ENCODE results near the gene PSPC1. TPM values are rescaled to one million over a fixed set of nuclear protein-coding genes. Genes with fewer than 3 reads are reported as not detected.
"Not testable (repeated sequence)": the region's sequence is repeated elsewhere in the genome, so short reads cannot be mapped to it uniquely, and the experiment has no call there.

PSPC1 gene
- total RNA-seq, 2 donors from 2014 or later = 48.7 to 90.4 TPM

DNA sequence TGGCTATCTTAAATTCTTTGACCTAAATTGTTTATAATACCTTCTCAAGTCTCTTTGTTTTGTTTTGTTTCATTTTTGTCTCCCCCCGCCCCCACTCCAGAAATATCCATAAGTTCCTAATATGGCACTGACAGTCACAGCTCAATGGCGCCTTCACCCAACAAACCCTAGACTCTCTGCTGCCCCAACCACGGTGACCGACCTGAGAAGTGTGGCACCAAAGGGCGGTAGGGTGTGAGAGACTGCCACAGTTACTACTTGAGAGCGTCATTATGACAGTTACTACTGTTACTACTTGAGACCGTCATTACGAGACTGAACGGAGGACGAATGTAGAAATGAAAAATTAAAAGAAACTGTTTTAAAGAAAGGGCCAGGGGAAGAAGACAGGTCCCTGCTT, 34.4 kb upstream of the PSPC1 start:
- no peak overlapping the region for H3K4me3 ChIP-seq
- H3K36me3 ChIP-seq = no peaks in the 10 kb centered on the region
- TF ChIP-seq, protein P1, sequence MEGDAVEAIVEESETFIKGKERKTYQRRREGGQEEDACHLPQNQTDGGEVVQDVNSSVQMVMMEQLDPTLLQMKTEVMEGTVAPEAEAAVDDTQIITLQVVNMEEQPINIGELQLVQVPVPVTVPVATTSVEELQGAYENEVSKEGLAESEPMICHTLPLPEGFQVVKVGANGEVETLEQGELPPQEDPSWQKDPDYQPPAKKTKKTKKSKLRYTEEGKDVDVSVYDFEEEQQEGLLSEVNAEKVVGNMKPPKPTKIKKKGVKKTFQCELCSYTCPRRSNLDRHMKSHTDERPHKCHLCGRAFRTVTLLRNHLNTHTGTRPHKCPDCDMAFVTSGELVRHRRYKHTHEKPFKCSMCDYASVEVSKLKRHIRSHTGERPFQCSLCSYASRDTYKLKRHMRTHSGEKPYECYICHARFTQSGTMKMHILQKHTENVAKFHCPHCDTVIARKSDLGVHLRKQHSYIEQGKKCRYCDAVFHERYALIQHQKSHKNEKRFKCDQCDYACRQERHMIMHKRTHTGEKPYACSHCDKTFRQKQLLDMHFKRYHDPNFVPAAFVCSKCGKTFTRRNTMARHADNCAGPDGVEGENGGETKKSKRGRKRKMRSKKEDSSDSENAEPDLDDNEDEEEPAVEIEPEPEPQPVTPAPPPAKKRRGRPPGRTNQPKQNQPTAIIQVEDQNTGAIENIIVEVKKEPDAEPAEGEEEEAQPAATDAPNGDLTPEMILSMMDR (IDR thresholded peaks at IDR 0.05) = no peak
- 96% methylated on average over 10 of the region's 10 CpGs for WGBS
- no peaks in the 10 kb centered on the region for H3K4me1 ChIP-seq (replicated peaks)
- intact Hi-C loops (cut with DNase I) = no loop called here
- no peak for DNase-seq (ENCODE audit: low spot score)
- H3K27me3 ChIP-seq (replicated peaks; ENCODE audit: insufficient read depth) = no peaks in the 10 kb centered on the region
- H3K9me3 ChIP-seq = no peaks in the 10 kb centered on the region
- H3K27ac ChIP-seq = no peak overlapping the region

DNA sequence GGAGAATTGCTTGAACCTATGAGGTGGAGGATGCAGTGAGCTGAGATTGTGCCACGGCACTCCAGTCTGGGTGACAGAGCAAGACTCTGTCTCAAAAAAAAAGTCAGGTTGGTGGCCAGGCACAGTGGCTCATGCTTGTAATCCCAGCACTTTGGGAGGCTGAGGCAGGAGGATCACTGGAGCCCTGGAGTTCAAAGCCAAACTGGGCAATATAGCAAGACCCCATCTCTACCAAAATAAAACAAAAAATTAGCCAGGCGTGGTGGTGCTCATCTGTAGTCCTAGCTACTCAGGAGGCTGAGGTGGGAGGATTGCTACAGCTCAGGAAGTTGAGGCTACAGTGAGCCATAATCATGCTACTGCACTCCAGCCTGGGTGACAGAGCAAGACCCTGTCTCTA, 33.1 kb upstream of the PSPC1 start:
- intact Hi-C loops (cut with DNase I); H3K4me3 ChIP-seq; H3K36me3 ChIP-seq; H3K27me3 ChIP-seq (replicated peaks; ENCODE audit: insufficient read depth); DNase-seq (ENCODE audit: low spot score); H3K27ac ChIP-seq; H3K9me3 ChIP-seq; H3K4me1 ChIP-seq (replicated peaks): not testable (repeated sequence)
- 96% methylated on average over 2 of the region's 2 CpGs for whole genome bisulfite sequencing

DNA sequence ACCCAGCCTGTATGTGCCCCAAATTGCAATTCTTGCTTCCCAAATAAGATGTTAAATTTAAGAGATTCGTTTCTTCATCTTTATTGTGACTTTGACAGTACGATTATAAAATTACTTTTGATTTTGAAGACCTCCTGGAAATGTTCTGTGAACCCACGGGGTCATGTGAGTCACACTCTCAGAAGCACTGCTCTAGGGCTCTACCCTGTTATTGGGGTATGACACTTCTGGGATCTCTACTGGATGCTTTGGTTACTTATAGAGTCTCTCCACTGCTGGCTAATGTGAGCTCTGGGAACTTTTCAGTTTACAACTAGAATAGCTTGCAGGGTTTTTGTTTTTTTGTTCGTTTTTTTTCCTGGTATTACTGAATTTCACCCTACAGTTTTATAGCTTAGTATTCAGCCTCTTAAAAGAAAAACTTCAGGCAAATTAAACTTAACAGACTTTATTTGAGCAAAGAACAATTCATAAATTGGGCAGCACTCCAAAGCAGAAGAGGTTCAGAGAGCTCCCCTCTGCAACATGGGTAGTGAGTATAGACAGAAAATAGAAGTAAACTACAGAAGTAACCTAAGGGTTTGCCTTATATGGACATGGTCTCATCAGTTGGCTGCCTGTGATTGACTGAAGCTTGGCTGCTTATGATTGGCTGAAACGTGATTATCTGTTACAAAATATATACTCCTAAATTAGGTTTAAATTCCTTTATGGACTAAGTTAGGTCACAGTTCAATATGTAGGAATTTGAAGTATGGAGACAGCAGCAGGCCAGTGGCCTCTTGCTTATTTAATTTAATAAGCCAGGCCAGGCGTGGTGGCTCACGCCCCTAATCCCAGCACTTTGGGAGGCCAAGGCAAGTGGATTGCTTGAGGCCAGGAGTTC, 28.5 kb upstream of the PSPC1 start:
- intact Hi-C loops (cut with DNase I) = no loop called here
- H3K9me3 ChIP-seq = no peaks in the 10 kb centered on the region
- H3K36me3 ChIP-seq = no peaks in the 10 kb centered on the region
- H3K27me3 ChIP-seq (replicated peaks; ENCODE audit: insufficient read depth) = no peaks in the 10 kb centered on the region
- WGBS = 96% methylated on average over 7 of the region's 7 CpGs
- no peak overlapping the region for H3K4me3 ChIP-seq
- H3K27ac ChIP-seq = no peak overlapping the region
- TF ChIP-seq POLR2A (IDR thresholded peaks at IDR 0.05) (no peak), POLR2AphosphoS5 (IDR thresholded peaks at IDR 0.05) (no peak)
- TF ChIP-seq, protein P1 (IDR thresholded peaks at IDR 0.05) = no peak
- H3K4me1 ChIP-seq (replicated peaks) = no peaks in the 10 kb centered on the region
- DNase-seq (ENCODE audit: low spot score) = no peak

DNA sequence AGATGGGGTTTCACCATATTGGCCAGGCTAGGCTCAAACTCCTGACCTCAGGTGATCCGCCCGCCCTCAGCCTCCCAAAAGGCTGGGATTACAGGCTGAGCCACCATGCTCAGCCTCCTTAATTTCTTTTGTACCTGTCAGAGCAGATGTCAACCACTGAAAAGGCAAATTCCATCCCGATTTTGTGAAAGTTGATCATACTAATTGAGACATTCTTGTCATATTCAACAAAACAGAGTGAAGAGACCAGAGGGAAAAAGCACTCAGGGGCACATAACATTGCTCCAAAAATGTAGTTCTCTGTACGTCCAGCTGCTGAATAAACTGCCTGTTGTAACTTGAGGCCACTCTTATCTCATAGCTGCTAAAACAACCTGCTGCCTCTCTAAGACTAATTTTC, 27.4 kb upstream of the PSPC1 start:
- TF ChIP-seq, protein P1 (IDR thresholded peaks at IDR 0.05) = no peak
- TF ChIP-seq POLR2AphosphoS5 (IDR thresholded peaks at IDR 0.05) (no peak), POLR2A (IDR thresholded peaks at IDR 0.05) (no peak)

DNA sequence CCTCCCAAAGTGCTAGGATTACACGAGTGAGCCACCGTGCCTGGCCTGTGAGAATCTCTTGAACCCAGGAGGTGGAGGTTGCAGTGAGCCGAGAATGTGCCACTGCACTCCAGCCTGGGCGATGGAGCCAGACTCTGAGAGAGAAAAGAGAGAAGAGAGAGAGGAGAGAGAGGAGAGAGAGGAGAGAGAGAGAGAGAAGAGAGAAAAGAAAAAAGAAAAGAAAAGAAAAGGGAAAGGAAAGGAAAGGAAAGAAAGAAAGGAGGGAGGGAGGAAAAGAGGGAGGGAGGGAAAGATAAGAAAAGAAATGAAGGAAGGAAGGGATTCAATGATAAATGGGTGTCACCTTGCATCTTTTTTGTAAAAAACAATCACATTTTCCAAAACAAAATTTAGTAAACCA, 23.0 kb upstream of the PSPC1 start:
- TF ChIP-seq, protein P1 (IDR thresholded peaks at IDR 0.05) = no peak
- TF ChIP-seq POLR2AphosphoS5 (IDR thresholded peaks at IDR 0.05) = no peak
- no peak for TF ChIP-seq POLR2A (IDR thresholded peaks at IDR 0.05)
- intact Hi-C loops (cut with DNase I) = no loop called here
- Histone ChIP-seq H3K36me3 (no peaks in the 10 kb centered on the region), H3K4me1 (replicated peaks) (no peaks in the 10 kb centered on the region), H3K27me3 (replicated peaks; ENCODE audit: insufficient read depth) (no peaks in the 10 kb centered on the region), H3K4me3 (no peak overlapping the region), H3K27ac (no peak overlapping the region), H3K9me3 (no peaks in the 10 kb centered on the region)
- 86% methylated on average over 4 of the region's 4 CpGs for WGBS
- DNase-seq (ENCODE audit: low spot score) = no peak

More for the DNA sequence above, 27.4 kb upstream of the PSPC1 start:
- Histone ChIP-seq H3K27me3 (replicated peaks; ENCODE audit: insufficient read depth) (no peaks in the 10 kb centered on the region), H3K4me1 (replicated peaks) (no peaks in the 10 kb centered on the region), H3K27ac (no peak overlapping the region), H3K4me3 (no peak overlapping the region), H3K9me3 (no peaks in the 10 kb centered on the region), H3K36me3 (no peaks in the 10 kb centered on the region)
- intact Hi-C loops (cut with DNase I) = no loop called here
- 89% methylated on average over 4 of the region's 4 CpGs for WGBS
- DNase-seq (ENCODE audit: low spot score) = no peak

All from prostate gland (tissue), 2 donors.